ENCODE data around the gene SMARCAL1.

SMARCAL1 gene

DNA sequence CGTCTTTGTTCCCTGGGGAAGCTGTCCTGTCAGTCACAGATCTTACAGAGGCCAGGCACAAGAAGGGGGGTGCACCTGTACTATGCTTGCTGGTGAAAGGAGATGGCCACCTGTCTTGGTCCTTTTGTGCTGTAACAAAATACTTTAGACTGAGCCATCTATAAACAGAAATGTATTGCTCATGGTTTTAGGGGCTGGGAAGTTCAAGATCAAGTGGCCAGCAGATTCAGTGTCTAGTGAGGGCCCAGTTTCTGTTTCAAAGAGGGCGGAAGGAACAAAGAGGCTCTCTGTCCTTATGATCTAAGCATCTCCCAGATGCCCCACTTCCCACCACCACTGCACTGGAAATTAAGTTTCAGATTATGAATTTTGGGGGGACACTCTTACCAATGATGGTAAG is 50.9 kb downstream of the SMARCAL1 start:
- TF ChIP-seq, protein P1, sequence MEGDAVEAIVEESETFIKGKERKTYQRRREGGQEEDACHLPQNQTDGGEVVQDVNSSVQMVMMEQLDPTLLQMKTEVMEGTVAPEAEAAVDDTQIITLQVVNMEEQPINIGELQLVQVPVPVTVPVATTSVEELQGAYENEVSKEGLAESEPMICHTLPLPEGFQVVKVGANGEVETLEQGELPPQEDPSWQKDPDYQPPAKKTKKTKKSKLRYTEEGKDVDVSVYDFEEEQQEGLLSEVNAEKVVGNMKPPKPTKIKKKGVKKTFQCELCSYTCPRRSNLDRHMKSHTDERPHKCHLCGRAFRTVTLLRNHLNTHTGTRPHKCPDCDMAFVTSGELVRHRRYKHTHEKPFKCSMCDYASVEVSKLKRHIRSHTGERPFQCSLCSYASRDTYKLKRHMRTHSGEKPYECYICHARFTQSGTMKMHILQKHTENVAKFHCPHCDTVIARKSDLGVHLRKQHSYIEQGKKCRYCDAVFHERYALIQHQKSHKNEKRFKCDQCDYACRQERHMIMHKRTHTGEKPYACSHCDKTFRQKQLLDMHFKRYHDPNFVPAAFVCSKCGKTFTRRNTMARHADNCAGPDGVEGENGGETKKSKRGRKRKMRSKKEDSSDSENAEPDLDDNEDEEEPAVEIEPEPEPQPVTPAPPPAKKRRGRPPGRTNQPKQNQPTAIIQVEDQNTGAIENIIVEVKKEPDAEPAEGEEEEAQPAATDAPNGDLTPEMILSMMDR (IDR thresholded peaks at IDR 0.05; ENCODE audit: low read depth, low read length, missing control alignments) = no peak
- in situ Hi-C loops (cut with HindIII; ENCODE audit: low pct_ligation_motif_present, low sequenced_read_pairs) = no loop called here
- H3K27ac ChIP-seq = no peak overlapping the region

DNA sequence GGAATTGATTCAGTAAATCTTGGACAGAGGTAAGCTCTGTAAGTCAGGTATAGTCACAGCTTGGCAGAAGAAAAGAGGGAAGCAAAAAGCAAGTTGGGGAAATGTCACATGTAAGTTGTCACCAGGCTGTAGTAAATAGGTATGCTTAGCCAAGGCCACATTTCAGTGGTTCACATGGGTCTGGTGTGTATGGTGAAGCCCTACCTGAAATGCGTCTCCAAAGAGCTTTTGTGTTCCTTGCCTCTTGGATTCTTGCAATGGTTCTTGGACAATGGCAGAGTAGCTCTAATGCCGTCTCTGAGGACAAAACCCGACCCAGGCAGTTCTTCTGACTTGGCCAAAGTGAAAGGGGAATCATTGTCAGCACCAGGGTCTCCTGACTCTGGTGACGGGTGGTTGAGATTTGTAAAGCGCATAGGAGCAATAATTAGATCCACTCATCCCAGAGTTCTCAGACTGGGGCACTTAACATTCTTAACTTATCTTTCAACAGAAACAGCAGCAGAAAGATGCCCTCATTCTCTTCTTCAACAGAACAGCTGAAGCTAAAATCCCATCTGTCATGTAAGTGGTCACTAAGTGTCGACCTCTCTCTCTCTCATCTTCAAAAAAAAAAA is 51.9 kb downstream of the SMARCAL1 start:
- DNase-seq = no peak
- Histone ChIP-seq H3K27me3 (replicated peaks) (no peaks in the 10 kb centered on the region), H3K4me3 (ENCODE audit: low read depth, low read length) (no peak overlapping the region), H3K36me3 (replicated peaks) (no peaks in the 10 kb centered on the region), H3K27ac (no peak overlapping the region)
- TF ChIP-seq, protein P1 (IDR thresholded peaks at IDR 0.05; ENCODE audit: low read depth, low read length, missing control alignments) = no peak
- in situ Hi-C loops (cut with HindIII; ENCODE audit: low pct_ligation_motif_present, low sequenced_read_pairs) = no loop called here

More for the DNA sequence above, 50.9 kb downstream of the SMARCAL1 start:
- Histone ChIP-seq H3K4me3 (ENCODE audit: low read depth, low read length) (no peak overlapping the region), H3K36me3 (replicated peaks) (no peaks in the 10 kb centered on the region), H3K27me3 (replicated peaks) (no peaks in the 10 kb centered on the region)
- no peak for DNase-seq

DNA sequence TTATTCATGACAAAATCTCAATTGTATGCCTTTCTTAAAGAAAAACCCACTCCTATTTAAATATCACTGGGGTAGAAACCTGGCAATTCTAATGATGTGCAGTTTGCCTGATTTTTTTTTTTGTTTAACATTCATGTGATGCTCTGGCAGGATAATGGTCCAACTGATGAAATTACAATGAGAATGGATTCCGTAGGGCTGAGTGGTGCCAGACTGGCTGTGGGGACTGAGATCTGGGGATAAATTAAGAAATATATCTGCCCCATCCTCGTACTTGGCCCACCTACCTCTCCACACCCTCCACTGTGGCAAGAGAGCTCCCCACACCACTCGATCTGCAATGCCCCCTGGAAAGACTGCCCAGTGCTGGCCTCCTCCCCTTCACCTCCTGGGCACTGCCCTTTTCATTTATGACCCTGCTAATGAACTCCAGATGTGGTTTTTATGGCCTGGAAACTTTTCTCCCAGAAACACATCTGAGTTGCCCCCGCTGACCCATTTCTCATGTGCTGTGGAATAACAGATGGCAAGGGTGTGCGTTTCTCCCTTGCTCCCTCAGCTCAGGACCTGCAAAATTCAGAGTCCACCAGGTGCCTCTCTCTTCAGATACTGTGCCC is 53.4 kb downstream of the SMARCAL1 start:
- H3K36me3 ChIP-seq (replicated peaks) = peaks cover 4% of the 10 kb centered on the region

DNA sequence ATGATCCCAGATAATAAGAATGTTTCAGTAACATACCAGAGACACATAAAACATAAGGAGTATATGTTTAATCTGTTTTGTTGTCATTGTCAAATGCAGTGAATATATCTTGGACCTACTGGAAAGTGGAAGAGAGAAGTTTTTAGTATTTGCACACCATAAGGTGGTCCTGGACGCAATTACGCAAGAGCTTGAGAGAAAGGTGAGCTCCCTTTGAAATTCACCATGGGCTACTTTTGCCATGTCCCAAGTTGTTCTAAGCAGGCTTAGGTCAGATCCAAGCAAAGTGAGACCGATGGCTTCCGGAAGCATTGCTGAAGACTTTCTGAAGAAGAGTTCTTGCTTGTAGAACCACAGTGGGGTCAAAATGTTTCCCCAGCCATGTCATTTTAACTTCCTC is 55.6 kb downstream of the SMARCAL1 start:
- TF ChIP-seq, protein P1 (IDR thresholded peaks at IDR 0.05; ENCODE audit: low read depth, low read length, missing control alignments) = no peak
- Histone ChIP-seq H3K36me3 (replicated peaks) (peaks cover 4% of the 10 kb centered on the region), H3K4me3 (ENCODE audit: low read depth, low read length) (no peak overlapping the region), H3K27ac (no peak overlapping the region), H3K27me3 (replicated peaks) (no peaks in the 10 kb centered on the region)
- in situ Hi-C loops (cut with HindIII; ENCODE audit: low pct_ligation_motif_present, low sequenced_read_pairs) = no loop called here
- no peak for DNase-seq

More for the DNA sequence above, 53.4 kb downstream of the SMARCAL1 start:
- H3K27me3 ChIP-seq (replicated peaks) = no peaks in the 10 kb centered on the region
- TF ChIP-seq, protein P1 (IDR thresholded peaks at IDR 0.05; ENCODE audit: low read depth, low read length, missing control alignments) = no peak
- in situ Hi-C loops (cut with HindIII; ENCODE audit: low pct_ligation_motif_present, low sequenced_read_pairs) = no loop called here
- H3K4me3 ChIP-seq (ENCODE audit: low read depth, low read length) = no peak overlapping the region
- no peak overlapping the region for H3K27ac ChIP-seq
- DNase-seq = no peak

DNA sequence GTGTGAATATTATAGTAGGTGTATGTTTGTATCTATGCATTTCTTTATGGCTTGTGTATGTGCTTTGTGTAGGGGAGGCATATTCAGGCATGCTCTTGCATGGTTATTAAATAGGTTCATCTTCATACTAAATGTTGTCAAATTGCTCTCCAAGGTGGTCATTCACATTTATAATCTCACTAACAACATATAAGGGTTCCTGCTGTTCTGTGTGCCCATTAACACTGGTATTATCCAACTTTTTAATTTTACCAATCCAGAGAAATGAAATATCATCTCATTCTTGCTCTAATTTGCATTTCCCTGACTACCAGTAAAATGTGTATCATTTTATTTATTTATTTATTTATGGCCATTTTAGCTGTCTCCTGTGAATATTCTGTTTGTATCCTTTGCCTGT is 57.4 kb downstream of the SMARCAL1 start:
- in situ Hi-C loops (cut with HindIII; ENCODE audit: low pct_ligation_motif_present, low sequenced_read_pairs) = no loop called here
- no peak for DNase-seq
- TF ChIP-seq, protein P1 (IDR thresholded peaks at IDR 0.05; ENCODE audit: low read depth, low read length, missing control alignments) = no peak
- no peaks in the 10 kb centered on the region for H3K27me3 ChIP-seq (replicated peaks)
- H3K27ac ChIP-seq = no peak overlapping the region
- H3K36me3 ChIP-seq (replicated peaks) = peaks cover 4% of the 10 kb centered on the region
- no peak overlapping the region for H3K4me3 ChIP-seq (ENCODE audit: low read depth, low read length)

Data from brain microvascular endothelial cell (primary cell).